Smooth muscle cell (in vitro differentiated cells): ENCODE results near the gene TFDP2. TPM values are rescaled to one million over a fixed set of nuclear protein-coding genes. Genes with fewer than 3 reads are reported as not detected.

Experiments used
- DNase-seq: peaks from one replicate; lab custom pipeline; 2025; ENCODE audit not compliant: unreplicated experiment; lab: John Stamatoyannopoulos, UW
- H2AFZ ChIP-seq: fragments of 200-600 bp; sonication (generic); 2 replicates; pipeline ENCODE4 v1.6.0; 2016; ENCODE audit warnings: antibody characterized with exemption, low read depth, mild to moderate bottlenecking
- H3F3A ChIP-seq: fragments of 200-600 bp; sonication (generic); 2 replicates; pipeline ENCODE4 v1.6.0; 2017; ENCODE audit warnings: antibody characterized with exemption, low read depth
- H3K27ac ChIP-seq: fragments of 200-600 bp; sonication (generic); 2 replicates; pipeline ENCODE4 v1.5.1; 2016; ENCODE audit warnings: low read depth, mild to moderate bottlenecking
- H3K27me3 ChIP-seq: fragments of 200-600 bp; sonication (generic); 2 replicates; pipeline ENCODE4 v1.6.1; 2016; ENCODE audit warnings: low read depth, mild to moderate bottlenecking
- H3K36me3 ChIP-seq: fragments of 200-600 bp; sonication (generic); 2 replicates; pipeline ENCODE4 v1.5.1; 2016; ENCODE audit warnings: low read depth
- H3K4me1 ChIP-seq: fragments of 200-600 bp; sonication (generic); 2 replicates; pipeline ENCODE4 v1.5.1; 2016; ENCODE audit warnings: low read depth
- H3K4me2 ChIP-seq: fragments of 200-600 bp; sonication (generic); 2 replicates; pipeline ENCODE4 v1.6.0; 2016; ENCODE audit warnings: mild to moderate bottlenecking
- H3K4me3 ChIP-seq: fragments of 200-600 bp; sonication (generic); 2 replicates; pipeline ENCODE4 v1.5.1; 2016; ENCODE audit warnings: mild to moderate bottlenecking
- H3K79me2 ChIP-seq: fragments of 200-600 bp; sonication (generic); 2 replicates; pipeline ENCODE4 v1.6.0; 2016; ENCODE audit warnings: low read depth, mild to moderate bottlenecking
- H3K9ac ChIP-seq: fragments of 200-600 bp; sonication (generic); 2 replicates; pipeline ENCODE4 v1.6.0; 2016; ENCODE audit warnings: low read depth
- H3K9me3 ChIP-seq: fragments of 200-600 bp; sonication (generic); replicated peaks from 2 replicates; pipeline ENCODE4 v1.5.1; 2016; ENCODE audit warnings: low read depth
- H4K20me1 ChIP-seq: fragments of 200-600 bp; sonication (generic); 2 replicates; pipeline ENCODE4 v1.6.0; 2016; ENCODE audit warnings: low read depth
- CTCF ChIP-seq: fragments of 200-600 bp; sonication (generic); IDR thresholded peaks from 2 replicates; pipeline ENCODE4 v1.5.1; 2017; ENCODE audit warnings: borderline replicate concordance, mild to moderate bottlenecking, antibody characterized with exemption; ENCODE audit not compliant: insufficient read depth, poor library complexity, severe bottlenecking
- WGBS: methylation state at CpG from one replicate; pipeline ENCODE4 v1.1.7; 2016; ENCODE audit warnings: low lambda C conversion rate; 5-methylcytosine and 5-hydroxymethylcytosine counted together
- polyA plus RNA-seq: library from polyadenylated mRNA; unstranded; fragments of >200 nt; fragmentation: Nextera tagmentation; extraction: Ambion mirVana; gene quantifications from 2 replicates; pipeline ENCODE4 v1.2.1, GENCODE V29; 2016
- total RNA-seq: library from RNA; depleted of rRNA; stranded (reverse); fragments of >200 nt; gene quantifications from 2 replicates; pipeline ENCODE4 v1.2.3, GENCODE V29; 2014

The TFDP2 gene
- total and polyA plus RNA-seq, 2 experiments from 2014 or later = 39.9 to 54.3 TPM

GRCh38 chr3:141941093-141941492 is 208.3 kb downstream of the TFDP2 start:
- peak overlapping the region; percentile 75 for H3K27ac ChIP-seq

GRCh38 chr3:141940194-141940776 is 209.1 kb downstream of the TFDP2 start:
- Histone ChIP-seq H3K9me3 (no peaks in the 10 kb centered on the region), H3K4me2 (peak overlapping the region; percentile 25), H3K9ac (no peak overlapping the region), H2AFZ (no peak overlapping the region), H3K27ac (peak overlapping the region; percentile 75), H3K27me3 (no peaks in the 10 kb centered on the region), H3K4me1 (no peaks in the 10 kb centered on the region), H3K4me3 (no peak overlapping the region), H4K20me1 (no peaks in the 10 kb centered on the region), H3K36me3 (no peaks in the 10 kb centered on the region), H3K79me2 (no peaks in the 10 kb centered on the region), H3F3A (peaks cover 18% of the 10 kb centered on the region)
- DNase-seq = peak; percentile 4
- no peak for TF ChIP-seq CTCF
- WGBS = 38% methylated on average over 12 of the region's 12 CpGs

More at GRCh38 chr3:141941093-141941492, 208.3 kb downstream of the TFDP2 start:
- DNase-seq = no peak
- Histone ChIP-seq H2AFZ (no peak overlapping the region), H3K27me3 (no peaks in the 10 kb centered on the region), H4K20me1 (no peaks in the 10 kb centered on the region), H3K4me2 (no peak overlapping the region), H3K9ac (no peak overlapping the region), H3F3A (peaks cover 18% of the 10 kb centered on the region), H3K4me1 (no peaks in the 10 kb centered on the region), H3K9me3 (no peaks in the 10 kb centered on the region), H3K4me3 (no peak overlapping the region), H3K79me2 (no peaks in the 10 kb centered on the region), H3K36me3 (no peaks in the 10 kb centered on the region)
- WGBS = 69% methylated on average over 8 of the region's 8 CpGs
- no peak for TF ChIP-seq CTCF

- 63% methylated on average over 4 of the region's 4 CpGs for WGBS
- Histone ChIP-seq H3K4me3 (no peak overlapping the region), H3K27me3 (no peaks in the 10 kb centered on the region), H4K20me1 (no peaks in the 10 kb centered on the region), H3K27ac (peak overlapping the region; percentile 75), H3K36me3 (no peaks in the 10 kb centered on the region), H2AFZ (no peak overlapping the region), H3K9ac (no peak overlapping the region), H3K79me2 (no peaks in the 10 kb centered on the region), H3K4me2 (peak overlapping the region; percentile 25), H3F3A (peaks cover 18% of the 10 kb centered on the region), H3K4me1 (no peaks in the 10 kb centered on the region), H3K9me3 (no peaks in the 10 kb centered on the region)
- no peak for DNase-seq
- no peak for TF ChIP-seq CTCF
These were observed 209.6 kb downstream of the TFDP2 start for GRCh38 chr3:141939759-141940158.

GRCh38 chr3:141938011-141938500 is 211.3 kb downstream of the TFDP2 start:
- Histone ChIP-seq H3K9ac (no peak overlapping the region), H3K4me1 (no peaks in the 10 kb centered on the region), H4K20me1 (no peaks in the 10 kb centered on the region), H3K4me3 (no peak overlapping the region), H3K27me3 (no peaks in the 10 kb centered on the region), H3K27ac (no peak overlapping the region), H3K4me2 (no peak overlapping the region), H2AFZ (no peak overlapping the region), H3K36me3 (no peaks in the 10 kb centered on the region), H3K79me2 (no peaks in the 10 kb centered on the region), H3K9me3 (no peaks in the 10 kb centered on the region), H3F3A (peaks cover 18% of the 10 kb centered on the region)
- TF ChIP-seq CTCF = no peak
- DNase-seq = no peak
- 93% methylated on average over 20 of the region's 20 CpGs for WGBS
